K562 (cell line): ENCODE data around the gene HLA-F. TPM values are rescaled to one million over a fixed set of nuclear protein-coding genes. Genes with fewer than 3 reads are reported as not detected.

Experiments used
- ARHGAP35 ChIP-seq: fragments of 450-650 bp; IDR thresholded peaks from 2 replicates; pipeline ENCODE4 v1.6.1; 2018; ENCODE audit not compliant: partially characterized antibody
- BDP1 ChIP-seq: IDR thresholded peaks from 3 replicates; pipeline ENCODE4 v1.6.1; 2011; ENCODE audit not compliant: insufficient read length, insufficient read depth
- CXXC5 ChIP-seq: fragments of 250-450 bp; sonication (Bioruptor Pico); IDR thresholded peaks from 2 replicates; pipeline ENCODE4 v1.8.0; 2022; ENCODE audit warnings: inconsistent platforms, mild to moderate bottlenecking, moderate library complexity
- ELF1 ChIP-seq: fragments of 200-800 bp; sonication (Bioruptor generic); IDR thresholded peaks from 2 replicates; pipeline ENCODE4 v1.6.1; 2016; ENCODE audit warnings: missing genetic modification characterization, missing compliant biosample characterization
- FOSL1 ChIP-seq: fragments of 200-800 bp; sonication (Bioruptor generic); conservative IDR thresholded peaks from 2 replicates; pipeline ENCODE4 v1.6.1; 2016; ENCODE audit warnings: missing genetic modification characterization, missing compliant biosample characterization
- HDAC6 ChIP-seq: IDR thresholded peaks from 2 replicates; pipeline ENCODE4 v1.6.1; 2012; ENCODE audit warnings: low read depth, mild to moderate bottlenecking, control low read depth, inconsistent platforms, low read length, moderate library complexity
- IFI16 ChIP-seq: fragments of 250-450 bp; sonication (Bioruptor Pico); IDR thresholded peaks from 2 replicates; pipeline ENCODE4 v2.1.2; 2022; ENCODE audit warnings: mild to moderate bottlenecking, inconsistent platforms
- ILK ChIP-seq: fragments of 450-650 bp; IDR thresholded peaks from 2 replicates; pipeline ENCODE4 v1.6.1; 2016; ENCODE audit warnings: missing genetic modification characterization, low read depth, mild to moderate bottlenecking, missing compliant biosample characterization, moderate library complexity, borderline replicate concordance
- JUNB ChIP-seq: fragments of 450-650 bp; formaldehyde crosslinking; conservative IDR thresholded peaks from 2 replicates; pipeline ENCODE4 v1.4.0; 2020; ENCODE audit warnings: mild to moderate bottlenecking
- PCBP2 ChIP-seq: fragments of 200-400 bp; formaldehyde crosslinking; IDR thresholded peaks from 2 replicates; pipeline ENCODE4 v1.6.1; 2018; ENCODE audit warnings: low read length, low read depth, mild to moderate bottlenecking, moderate library complexity; ENCODE audit not compliant: poor library complexity, severe bottlenecking
- POLR2AphosphoS2 ChIP-seq: IDR thresholded peaks from 2 replicates; pipeline ENCODE4 v1.6.1; 2012; ENCODE audit warnings: low read length, improper control_type of control experiment
- RAD51 ChIP-seq: fragments of 450-650 bp; IDR thresholded peaks from 2 replicates; pipeline ENCODE4 v1.7.1; 2016; ENCODE audit warnings: low read depth, mild to moderate bottlenecking, borderline replicate concordance
- SIRT6 ChIP-seq: IDR thresholded peaks from one replicate; pipeline ENCODE4 v1.6.1; 2012; ENCODE audit warnings: low read depth, mild to moderate bottlenecking, control low read depth, inconsistent platforms, low read length, moderate library complexity
- TRIM24 ChIP-seq, 2 experiments: fragments of 450-650 bp; IDR thresholded peaks; 2 replicates each; pipeline ENCODE4 v1.6.1; 2016
- ZFP1 ChIP-seq: fragments of 450-650 bp; formaldehyde crosslinking; IDR thresholded peaks from 2 replicates; pipeline ENCODE4 v1.4.0; 2020; ENCODE audit warnings: mild to moderate bottlenecking, mixed read lengths
- ZFX ChIP-seq: sonication (generic); formaldehyde crosslinking; IDR thresholded peaks from 2 replicates; pipeline ENCODE4 v1.8.0; 2022; ENCODE audit warnings: mild to moderate bottlenecking, missing genetic modification reagents, moderate library complexity
- ZNF668 ChIP-seq: fragments of 250-450 bp; sonication (Bioruptor Pico); IDR thresholded peaks from 2 replicates; pipeline ENCODE4 v1.8.0; 2022; ENCODE audit warnings: mild to moderate bottlenecking, inconsistent platforms
- polyA plus RNA-seq, 8 experiments: library from polyadenylated mRNA; depleted of rRNA in 4 of 8; stranded (reverse) in 5 of 8; unstranded in 3 of 8; fragments of >200 nt; fragmentation: Nextera tagmentation in 2 of 8; fragmentation: Illumina TruSeq in 1 of 8; extraction: Ambion mirVana in 2 of 8; extraction: Trizol in 1 of 8; gene quantifications; 2 replicates each; pipeline versions ENCODE4 v1.2.1 to v1.2.3, GENCODE V29; 2011 to 2014; ENCODE audit warnings: inconsistent platforms in 1 of 8, missing spikeins in 1 of 8
- total RNA-seq, 7 experiments: library from RNA; depleted of rRNA in 6 of 7; stranded (reverse); fragments of >200 nt in 6 of 7; fragmentation: Illumina TruSeq in 2 of 7; extraction: Trizol in 2 of 7; gene quantifications; 2 replicates each; pipeline versions ENCODE4 v1.2.1 to v1.2.3, GENCODE V29; 2011 to 2021; ENCODE audit warnings: low replicate concordance in 1 of 7
- TF ChIP-seq, protein P1 (sequence below): fragments of 250-450 bp; sonication (Bioruptor Pico); IDR thresholded peaks from 2 replicates; pipeline ENCODE4 v1.4.0; 2020
- TF ChIP-seq, protein P2 (sequence below): sonication (generic); formaldehyde crosslinking; IDR thresholded peaks from 2 replicates; pipeline ENCODE4 v1.8.0; 2022; ENCODE audit warnings: missing genetic modification reagents, mild to moderate bottlenecking, moderate library complexity, borderline replicate concordance
- TF ChIP-seq, protein P3 (sequence below), 2 experiments: IDR thresholded peaks; 2 replicates each; pipeline ENCODE4 v1.6.1; 2011; ENCODE audit warnings: borderline replicate concordance in 1 of 2, control low read depth in 1 of 2, low read depth in 1 of 2, low read length in 1 of 2, mild to moderate bottlenecking in 1 of 2, mixed read lengths in 1 of 2, moderate library complexity in 1 of 2; ENCODE audit not compliant: insufficient read depth in 1 of 2, insufficient read length in 1 of 2, poor library complexity in 1 of 2, severe bottlenecking in 1 of 2; ENCODE audit errors: extremely low read depth in 1 of 2

HLA-F gene
- total and polyA plus RNA-seq, 9 of the 15 experiments (the other 6 are each of a cell fraction or from before 2014, with no cell fraction given): 0.40 to 0.76 (median 0.46) TPM; not detected in 6

DNA sequence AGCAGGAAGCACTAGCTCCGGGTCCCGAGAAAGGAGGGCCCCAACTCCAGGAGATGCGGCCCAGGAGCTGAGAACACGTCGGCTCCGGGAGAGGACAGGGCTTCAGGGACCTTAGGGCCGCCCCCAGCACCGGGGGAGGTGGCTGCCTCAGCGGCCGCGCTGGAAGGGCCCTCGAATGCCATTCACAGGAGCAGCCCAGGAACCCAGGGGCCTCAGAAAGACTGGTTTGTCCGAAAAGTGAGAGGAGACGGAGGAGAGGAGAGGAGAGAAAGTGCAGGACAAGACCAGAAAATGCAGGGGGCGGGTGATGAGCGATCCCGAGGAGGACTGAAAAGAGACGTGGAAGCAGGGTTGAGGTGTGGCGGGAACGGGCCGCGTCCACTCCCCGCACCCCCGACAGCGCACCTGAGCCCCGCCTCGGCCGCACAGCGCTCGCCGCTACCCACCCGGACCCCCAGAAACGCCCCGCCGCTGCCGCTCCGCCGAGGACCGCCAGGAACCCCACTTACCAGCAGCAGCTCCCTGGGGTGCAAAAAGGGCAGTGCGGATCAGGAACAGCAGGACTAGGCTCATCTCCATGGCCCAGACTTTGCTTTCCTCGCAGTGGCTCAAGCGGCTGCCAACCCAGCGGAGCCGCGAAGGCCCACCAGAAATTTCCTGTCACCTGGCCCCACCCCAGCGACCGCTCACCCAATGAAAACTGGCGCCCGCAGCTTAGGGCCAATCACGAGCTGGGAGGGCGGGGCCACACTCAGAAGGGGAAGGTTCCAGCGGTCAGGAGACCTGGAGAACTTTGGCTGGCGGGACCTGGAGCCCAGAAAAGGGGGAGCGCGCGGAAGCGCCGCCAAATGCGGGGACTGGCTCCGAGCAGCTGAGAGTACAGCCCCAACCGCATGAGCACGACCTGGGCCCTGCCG, 25.4 kb downstream of the HLA-F start (continued):
- no peak for TF ChIP-seq ZNF668
- peak; percentile 90 for TF ChIP-seq ZFX
- TF ChIP-seq, protein P1, sequence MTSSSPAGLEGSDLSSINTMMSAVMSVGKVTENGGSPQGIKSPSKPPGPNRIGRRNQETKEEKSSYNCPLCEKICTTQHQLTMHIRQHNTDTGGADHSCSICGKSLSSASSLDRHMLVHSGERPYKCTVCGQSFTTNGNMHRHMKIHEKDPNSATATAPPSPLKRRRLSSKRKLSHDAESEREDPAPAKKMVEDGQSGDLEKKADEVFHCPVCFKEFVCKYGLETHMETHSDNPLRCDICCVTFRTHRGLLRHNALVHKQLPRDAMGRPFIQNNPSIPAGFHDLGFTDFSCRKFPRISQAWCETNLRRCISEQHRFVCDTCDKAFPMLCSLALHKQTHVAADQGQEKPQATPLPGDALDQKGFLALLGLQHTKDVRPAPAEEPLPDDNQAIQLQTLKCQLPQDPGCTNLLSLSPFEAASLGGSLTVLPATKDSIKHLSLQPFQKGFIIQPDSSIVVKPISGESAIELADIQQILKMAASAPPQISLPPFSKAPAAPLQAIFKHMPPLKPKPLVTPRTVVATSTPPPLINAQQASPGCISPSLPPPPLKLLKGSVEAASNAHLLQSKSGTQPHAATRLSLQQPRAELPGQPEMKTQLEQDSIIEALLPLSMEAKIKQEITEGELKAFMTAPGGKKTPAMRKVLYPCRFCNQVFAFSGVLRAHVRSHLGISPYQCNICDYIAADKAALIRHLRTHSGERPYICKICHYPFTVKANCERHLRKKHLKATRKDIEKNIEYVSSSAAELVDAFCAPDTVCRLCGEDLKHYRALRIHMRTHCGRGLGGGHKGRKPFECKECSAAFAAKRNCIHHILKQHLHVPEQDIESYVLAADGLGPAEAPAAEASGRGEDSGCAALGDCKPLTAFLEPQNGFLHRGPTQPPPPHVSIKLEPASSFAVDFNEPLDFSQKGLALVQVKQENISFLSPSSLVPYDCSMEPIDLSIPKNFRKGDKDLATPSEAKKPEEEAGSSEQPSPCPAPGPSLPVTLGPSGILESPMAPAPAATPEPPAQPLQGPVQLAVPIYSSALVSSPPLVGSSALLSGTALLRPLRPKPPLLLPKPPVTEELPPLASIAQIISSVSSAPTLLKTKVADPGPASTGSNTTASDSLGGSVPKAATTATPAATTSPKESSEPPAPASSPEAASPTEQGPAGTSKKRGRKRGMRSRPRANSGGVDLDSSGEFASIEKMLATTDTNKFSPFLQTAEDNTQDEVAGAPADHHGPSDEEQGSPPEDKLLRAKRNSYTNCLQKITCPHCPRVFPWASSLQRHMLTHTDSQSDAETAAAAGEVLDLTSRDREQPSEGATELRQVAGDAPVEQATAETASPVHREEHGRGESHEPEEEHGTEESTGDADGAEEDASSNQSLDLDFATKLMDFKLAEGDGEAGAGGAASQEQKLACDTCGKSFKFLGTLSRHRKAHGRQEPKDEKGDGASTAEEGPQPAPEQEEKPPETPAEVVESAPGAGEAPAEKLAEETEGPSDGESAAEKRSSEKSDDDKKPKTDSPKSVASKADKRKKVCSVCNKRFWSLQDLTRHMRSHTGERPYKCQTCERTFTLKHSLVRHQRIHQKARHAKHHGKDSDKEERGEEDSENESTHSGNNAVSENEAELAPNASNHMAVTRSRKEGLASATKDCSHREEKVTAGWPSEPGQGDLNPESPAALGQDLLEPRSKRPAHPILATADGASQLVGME (CRISPR knock-in tag): 0 out of 2 replicates have a peak, but pooled peaks have one; percentile 46
- TF ChIP-seq ILK: no peak
- TF ChIP-seq, protein P2, sequence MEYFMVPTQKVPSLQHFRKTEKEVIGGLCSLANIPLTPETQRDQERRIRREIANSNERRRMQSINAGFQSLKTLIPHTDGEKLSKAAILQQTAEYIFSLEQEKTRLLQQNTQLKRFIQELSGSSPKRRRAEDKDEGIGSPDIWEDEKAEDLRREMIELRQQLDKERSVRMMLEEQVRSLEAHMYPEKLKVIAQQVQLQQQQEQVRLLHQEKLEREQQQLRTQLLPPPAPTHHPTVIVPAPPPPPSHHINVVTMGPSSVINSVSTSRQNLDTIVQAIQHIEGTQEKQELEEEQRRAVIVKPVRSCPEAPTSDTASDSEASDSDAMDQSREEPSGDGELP (CRISPR knock-in tag): peak; percentile 76
- TF ChIP-seq ELF1 (tag): no peak
- TF ChIP-seq IFI16 (CRISPR knock-in tag): no peak
- no peak for TF ChIP-seq TRIM24 (IDR thresholded peaks at IDR 0.05)
- no peak for TF ChIP-seq PCBP2
- no peak for TF ChIP-seq JUNB (CRISPR knock-in tag)
- TF ChIP-seq ARHGAP35: no peak
- no peak for TF ChIP-seq SIRT6
- TF ChIP-seq, protein P3, sequence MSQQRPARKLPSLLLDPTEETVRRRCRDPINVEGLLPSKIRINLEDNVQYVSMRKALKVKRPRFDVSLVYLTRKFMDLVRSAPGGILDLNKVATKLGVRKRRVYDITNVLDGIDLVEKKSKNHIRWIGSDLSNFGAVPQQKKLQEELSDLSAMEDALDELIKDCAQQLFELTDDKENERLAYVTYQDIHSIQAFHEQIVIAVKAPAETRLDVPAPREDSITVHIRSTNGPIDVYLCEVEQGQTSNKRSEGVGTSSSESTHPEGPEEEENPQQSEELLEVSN (IDR thresholded peaks at IDR 0.05; ENCODE audit: borderline replicate concordance in 1 of 2, extremely low read depth in 1 of 2, insufficient read depth in 1 of 2, insufficient read length in 1 of 2, low read depth in 1 of 2, low read length in 1 of 2, poor library complexity in 1 of 2, severe bottlenecking in 1 of 2): peak; percentile 47 to 74
- peak; percentile 24; the same call in 1 of the 2 replicates for TF ChIP-seq CXXC5 (CRISPR knock-in tag)
- no peak for TF ChIP-seq BDP1
- no peak for TF ChIP-seq FOSL1 (tag)
- TF ChIP-seq RAD51: no peak
- TF ChIP-seq HDAC6: no peak
- 0 out of 2 replicates have a peak, but pooled peaks have one; percentile 13 for TF ChIP-seq ZFP1
- no peak for TF ChIP-seq POLR2AphosphoS2
